GM18505 (cell line): Measurements from ENCODE around the gene LARP4B.
"Not testable (repeated sequence)": the region's sequence is repeated elsewhere in the genome, so short reads cannot be mapped to it uniquely, and the experiment has no call there.

Source experiments
- ATAC-seq: cut with Tn5 transposase; IDR thresholded peaks from one replicate; pipeline ENCODE4 v1.9.1; 2021; ENCODE audit not compliant: unreplicated experiment
- POLR2A ChIP-seq: IDR thresholded peaks from 4 replicates; pipeline ENCODE4 v1.6.1; 2011; ENCODE audit warnings: borderline replicate concordance; ENCODE audit not compliant: insufficient read depth, insufficient read length; ENCODE audit errors: extremely low read depth

LARP4B gene

DNA sequence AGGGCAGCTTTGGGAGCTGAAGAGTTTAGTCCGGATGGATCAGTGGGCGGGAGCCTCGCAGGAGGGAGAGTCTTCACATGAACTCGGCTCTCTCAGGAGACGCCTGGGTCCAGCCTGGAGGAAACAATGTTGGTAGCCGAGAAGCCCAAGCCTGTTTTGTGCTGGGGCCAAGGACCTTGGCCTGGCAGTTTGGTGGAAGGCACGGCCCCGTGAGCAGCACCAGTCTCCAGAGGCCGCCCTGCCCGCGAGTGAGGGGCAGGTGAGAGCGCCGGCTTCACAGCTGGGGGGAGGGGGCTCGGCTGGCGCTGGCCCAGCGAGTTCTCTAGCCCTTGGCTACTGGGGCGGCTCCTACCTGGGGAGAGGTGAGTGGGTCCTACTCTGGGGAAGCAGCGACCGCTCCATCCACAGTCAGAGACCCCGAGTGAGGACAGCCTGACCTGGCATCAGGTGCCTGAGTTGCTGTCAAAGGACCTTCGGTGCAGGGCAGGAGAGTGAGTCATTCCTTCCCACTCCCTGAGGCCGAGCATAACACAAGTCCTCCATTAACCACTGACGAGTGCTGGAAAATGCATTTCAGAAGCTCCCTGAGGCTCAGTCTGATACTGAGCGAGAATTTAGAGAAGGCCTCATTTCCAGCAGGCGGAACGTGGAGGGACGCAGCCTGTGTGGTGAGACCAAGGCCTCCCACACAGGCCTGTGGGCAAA, 152.7 kb downstream of the LARP4B start:
- no peak for ATAC-seq
- no peak for TF ChIP-seq POLR2A

GRCh38 chr10:777913-778479, 153.5 kb downstream of the LARP4B start:
- ATAC-seq = no peak
- TF ChIP-seq POLR2A = no peak

DNA sequence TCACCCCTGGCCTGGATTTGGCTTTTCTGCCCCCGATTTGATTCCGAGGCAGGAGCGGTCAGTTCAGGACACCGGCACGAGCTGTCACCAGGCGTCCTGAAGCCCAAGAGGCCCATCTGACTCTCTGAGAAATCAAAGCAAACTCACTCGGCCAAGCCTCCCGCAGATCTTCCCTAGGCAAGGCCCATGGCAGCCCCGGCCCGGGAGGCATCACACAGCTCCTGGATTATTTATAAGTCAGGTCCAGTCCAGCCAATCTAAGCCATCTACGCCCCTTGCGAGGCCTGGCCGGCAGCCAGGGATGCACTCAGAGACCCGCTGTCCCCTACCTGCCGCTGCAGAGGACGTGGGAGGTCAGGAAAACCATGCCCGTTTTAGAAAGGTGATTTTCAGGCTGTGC, 154.7 kb downstream of the LARP4B start:
- no peak for TF ChIP-seq POLR2A
- ATAC-seq = no peak

DNA sequence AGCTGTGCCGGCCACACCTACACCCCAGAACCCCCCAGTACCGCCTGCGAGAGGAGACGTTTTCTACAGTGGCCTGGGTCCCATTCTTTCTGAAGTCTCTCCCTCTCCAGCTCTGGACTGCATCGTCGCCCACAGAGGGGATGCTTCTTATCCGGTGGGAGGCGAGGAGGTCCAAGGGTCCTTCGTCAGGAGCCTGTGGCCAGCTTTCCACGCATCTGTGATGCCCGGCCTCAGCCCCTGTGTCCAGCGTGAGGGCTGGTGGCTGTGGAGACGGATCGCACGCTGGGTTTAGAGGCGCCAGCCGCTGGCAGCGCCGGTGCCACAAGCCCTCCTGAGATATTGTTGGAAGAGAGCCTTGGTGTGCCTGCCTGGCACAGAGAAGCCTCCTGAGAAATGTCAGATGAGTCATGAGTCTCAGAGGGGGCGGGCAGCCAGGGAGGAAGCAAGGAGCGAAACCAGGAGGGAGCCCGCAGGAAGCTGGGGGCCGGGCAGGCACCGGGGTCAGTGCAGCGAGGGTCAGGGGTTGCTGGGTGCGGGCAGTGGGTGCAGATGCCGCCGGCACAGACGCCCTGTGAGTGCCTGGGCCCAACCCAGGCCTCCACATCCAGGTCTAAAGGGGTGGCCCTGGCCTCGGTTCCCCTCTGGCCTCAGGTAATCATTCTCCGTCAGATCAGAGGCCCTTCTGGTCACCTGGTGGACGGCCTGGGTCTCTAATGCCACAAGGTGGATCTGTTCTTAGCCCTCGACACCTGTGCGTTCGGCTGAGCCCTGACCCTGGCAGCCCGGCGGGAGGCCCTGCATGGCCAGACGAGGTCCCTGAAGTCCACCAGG, 156.0 kb downstream of the LARP4B start:
- no peak for ATAC-seq
- no peak for TF ChIP-seq POLR2A

- ATAC-seq = no peak
- no peak for TF ChIP-seq POLR2A
Measured at GRCh38 chr10:774661-775244, 156.8 kb downstream of the LARP4B start.

DNA sequence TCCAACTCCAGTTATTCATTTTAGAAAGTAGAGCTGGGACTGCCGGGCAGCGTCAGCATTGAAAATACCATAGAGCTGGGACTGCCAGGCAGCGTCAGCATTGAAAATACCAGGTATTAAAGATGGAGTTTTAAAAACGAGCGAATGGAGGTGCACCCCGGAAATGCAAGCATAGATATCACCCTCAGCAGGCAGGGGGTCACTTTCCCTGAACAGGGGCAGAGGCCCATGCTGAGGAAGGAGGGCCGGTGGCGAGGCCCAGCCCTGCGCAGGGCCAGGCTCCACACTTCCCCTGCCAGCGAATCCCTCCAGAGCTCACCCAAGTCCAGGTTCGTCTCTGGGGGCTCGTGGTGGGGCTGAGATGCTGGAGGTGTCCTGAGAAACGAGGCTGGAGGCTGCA, 157.3 kb downstream of the LARP4B start:
- TF ChIP-seq POLR2A = no peak
- ATAC-seq = no peak

GRCh38 chr10:773562-774161, 157.8 kb downstream of the LARP4B start:
- no peak for TF ChIP-seq POLR2A
- no peak for ATAC-seq

DNA sequence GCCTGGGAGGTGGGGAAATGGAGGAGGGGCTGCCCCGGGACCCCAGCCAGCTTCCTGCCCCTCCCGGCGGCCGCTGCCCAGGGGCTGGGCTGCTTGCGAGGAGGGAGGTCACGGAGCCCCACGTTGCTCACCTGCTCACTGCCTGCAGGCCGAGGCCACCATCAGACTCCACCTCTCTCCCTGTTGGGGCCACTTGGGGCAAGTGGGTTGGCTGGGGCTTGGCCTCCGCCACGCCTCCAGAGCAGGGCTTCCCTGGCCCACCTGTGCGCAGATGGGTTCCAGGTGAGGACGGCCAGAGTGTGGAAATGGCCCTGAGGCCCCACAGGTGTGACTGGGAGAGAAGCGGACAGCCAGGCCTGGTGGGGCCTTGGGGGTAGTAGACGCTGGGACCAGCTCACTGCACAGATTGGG, 159.3 kb downstream of the LARP4B start:
- no peak for TF ChIP-seq POLR2A

DNA sequence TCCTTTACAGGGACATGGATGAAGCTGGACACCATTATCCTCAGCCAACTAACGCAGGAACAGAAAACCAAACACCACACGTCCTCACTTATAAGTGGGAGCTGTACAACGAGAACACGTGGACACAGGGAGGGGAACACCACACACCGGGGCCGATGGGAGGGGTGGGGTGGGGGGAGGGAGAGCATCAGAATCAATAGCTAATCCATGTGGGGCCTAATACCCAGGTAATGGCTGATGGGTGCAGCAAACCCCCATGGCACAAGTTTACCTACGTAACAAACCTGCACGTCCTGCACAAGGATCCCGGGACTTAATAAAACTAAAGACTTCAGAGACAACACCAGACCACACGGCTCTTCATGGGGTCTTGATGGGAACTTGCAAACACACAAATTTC, 159.9 kb downstream of the LARP4B start:
- TF ChIP-seq POLR2A = no peak
- no peak for ATAC-seq

More for the DNA sequence above, 159.3 kb downstream of the LARP4B start:
- ATAC-seq = no peak

DNA sequence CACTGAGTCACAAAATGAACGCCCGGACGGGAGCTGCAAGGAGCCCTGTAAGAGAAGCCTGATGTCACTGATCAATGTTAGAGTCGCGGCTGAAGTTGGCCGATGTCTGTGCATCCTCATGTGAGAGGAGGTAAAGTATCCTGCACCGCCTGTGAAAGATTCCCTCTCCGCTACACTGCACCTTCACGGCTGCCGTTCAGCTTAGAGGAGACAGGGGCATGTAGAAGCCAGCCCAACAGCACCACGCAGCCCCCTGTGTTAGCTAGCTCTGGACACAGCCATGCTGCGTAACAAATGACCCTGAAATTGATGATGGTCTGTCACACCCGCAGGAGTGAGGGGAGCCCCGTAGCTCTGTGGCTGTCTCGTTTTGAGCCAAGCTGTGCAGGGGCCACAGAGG, 160.5 kb downstream of the LARP4B start:
- no peak for TF ChIP-seq POLR2A
- ATAC-seq = no peak

- ATAC-seq = not testable (repeated sequence)
Measured at GRCh38 chr10:770048-770712, 161.3 kb downstream of the LARP4B start.

DNA sequence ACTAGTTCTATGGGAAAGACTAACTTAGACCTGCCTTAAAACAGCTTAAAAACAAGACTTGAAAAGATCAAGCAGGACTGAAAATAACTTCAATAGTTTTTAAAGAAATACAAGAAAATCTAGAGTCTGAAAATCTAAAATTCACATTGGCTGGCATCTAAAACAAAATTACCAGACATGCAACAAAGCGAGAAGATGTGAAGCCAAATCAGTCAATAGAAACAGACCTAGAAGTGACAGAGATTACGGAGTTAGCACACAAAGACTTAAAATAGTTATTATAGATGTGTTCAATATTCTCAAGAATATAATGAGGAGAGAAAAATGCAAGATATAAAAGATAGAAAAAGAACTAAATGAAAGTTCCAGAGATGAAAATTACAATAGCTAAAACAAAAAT, 163.7 kb downstream of the LARP4B start:
- no peak for TF ChIP-seq POLR2A
- no peak for ATAC-seq

DNA sequence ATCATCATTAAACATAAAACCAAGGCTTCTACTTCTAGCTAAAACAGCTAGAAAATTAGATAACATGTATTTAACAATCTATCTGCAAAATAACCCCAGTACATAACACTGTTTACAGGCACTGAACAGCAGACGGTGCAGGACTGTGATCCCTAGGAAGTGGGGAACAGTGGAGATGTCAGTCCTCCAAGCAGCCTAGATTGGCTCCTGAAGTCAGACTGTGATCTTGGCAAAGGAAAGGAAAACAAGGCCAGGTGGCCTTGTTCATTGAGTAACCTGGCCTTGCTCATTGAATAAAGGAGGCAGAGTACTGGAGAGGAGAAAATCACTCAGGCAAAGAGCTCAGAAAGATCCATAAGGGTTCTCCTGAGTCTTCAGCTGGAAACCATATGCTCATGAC, 164.3 kb downstream of the LARP4B start:
- no peak for ATAC-seq
- no peak for TF ChIP-seq POLR2A
